PFSK-1 (cell line): Measurements from ENCODE around the gene CMTM4.

ENCODE experiments used
- FOXP2 ChIP-seq: optimal IDR thresholded peaks from 2 replicates; pipeline ENCODE3; 2011; ENCODE audit warnings: borderline replicate concordance, control low read depth, inconsistent platforms; ENCODE audit not compliant: insufficient read depth; ENCODE audit errors: extremely low read length, extremely low read depth
- POLR2AphosphoS5 ChIP-seq: IDR thresholded peaks from 2 replicates; pipeline ENCODE4 v1.6.1; 2012; ENCODE audit warnings: low read depth, mild to moderate bottlenecking, control low read depth, low read length, moderate library complexity
- SIN3A ChIP-seq: IDR thresholded peaks from 2 replicates; pipeline ENCODE4 v1.6.1; 2012; ENCODE audit warnings: mild to moderate bottlenecking, low read length, moderate library complexity, borderline replicate concordance; ENCODE audit not compliant: insufficient read depth
- TAF1 ChIP-seq: IDR thresholded peaks from 2 replicates; pipeline ENCODE4 v1.6.1; 2012; ENCODE audit warnings: low read length, control low read depth, borderline replicate concordance; ENCODE audit not compliant: insufficient read depth
- TF ChIP-seq, protein P1 (sequence below), 2 experiments: IDR thresholded peaks; 2 replicates each; pipeline versions ENCODE4 v1.6.1 to v1.8.0; 2011 to 2012; ENCODE audit warnings: low read depth in 2 of 2, low read length in 2 of 2, control low read depth in 1 of 2, inconsistent platforms in 1 of 2, mild to moderate bottlenecking in 1 of 2, moderate library complexity in 1 of 2; ENCODE audit not compliant: insufficient read depth in 1 of 2

Gene CMTM4

DNA sequence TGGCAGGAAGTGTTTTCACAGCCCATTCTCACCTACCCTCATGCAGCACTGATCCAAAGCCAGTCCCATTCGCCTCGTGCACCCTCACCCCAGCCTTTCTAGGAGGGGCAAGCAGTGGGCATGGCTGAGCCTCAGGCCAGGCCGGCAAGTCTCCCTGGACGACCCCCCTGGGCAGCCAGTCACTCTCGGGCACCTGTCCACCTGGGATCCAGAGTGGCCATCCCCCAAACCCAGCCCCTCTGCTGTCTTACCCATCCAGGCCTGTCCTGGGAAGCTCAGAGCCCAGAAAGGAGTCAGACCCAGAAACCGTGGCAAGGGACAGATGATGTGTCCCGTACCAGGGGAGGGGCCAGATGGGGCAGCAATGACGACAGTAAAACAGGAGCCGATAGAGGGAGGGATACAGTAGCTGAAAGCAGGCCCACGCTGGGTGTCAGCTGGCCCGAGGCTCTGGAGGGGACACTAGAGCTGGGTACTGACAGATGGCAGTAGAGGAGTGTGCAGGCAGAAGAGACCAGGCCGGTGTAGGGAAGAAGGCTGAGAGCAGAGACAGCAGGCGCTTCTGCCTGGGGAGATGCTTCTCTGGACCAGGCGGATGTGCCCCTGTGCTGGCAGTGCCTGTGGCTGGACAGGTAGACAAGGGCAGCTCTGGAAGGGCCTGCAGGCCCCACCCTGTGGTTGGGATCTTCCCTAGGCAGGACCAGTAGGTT lies 86.3 kb downstream of the CMTM4 start:
- no peak for TF ChIP-seq POLR2AphosphoS5
- TF ChIP-seq FOXP2, result no peak
- TF ChIP-seq, protein P1, sequence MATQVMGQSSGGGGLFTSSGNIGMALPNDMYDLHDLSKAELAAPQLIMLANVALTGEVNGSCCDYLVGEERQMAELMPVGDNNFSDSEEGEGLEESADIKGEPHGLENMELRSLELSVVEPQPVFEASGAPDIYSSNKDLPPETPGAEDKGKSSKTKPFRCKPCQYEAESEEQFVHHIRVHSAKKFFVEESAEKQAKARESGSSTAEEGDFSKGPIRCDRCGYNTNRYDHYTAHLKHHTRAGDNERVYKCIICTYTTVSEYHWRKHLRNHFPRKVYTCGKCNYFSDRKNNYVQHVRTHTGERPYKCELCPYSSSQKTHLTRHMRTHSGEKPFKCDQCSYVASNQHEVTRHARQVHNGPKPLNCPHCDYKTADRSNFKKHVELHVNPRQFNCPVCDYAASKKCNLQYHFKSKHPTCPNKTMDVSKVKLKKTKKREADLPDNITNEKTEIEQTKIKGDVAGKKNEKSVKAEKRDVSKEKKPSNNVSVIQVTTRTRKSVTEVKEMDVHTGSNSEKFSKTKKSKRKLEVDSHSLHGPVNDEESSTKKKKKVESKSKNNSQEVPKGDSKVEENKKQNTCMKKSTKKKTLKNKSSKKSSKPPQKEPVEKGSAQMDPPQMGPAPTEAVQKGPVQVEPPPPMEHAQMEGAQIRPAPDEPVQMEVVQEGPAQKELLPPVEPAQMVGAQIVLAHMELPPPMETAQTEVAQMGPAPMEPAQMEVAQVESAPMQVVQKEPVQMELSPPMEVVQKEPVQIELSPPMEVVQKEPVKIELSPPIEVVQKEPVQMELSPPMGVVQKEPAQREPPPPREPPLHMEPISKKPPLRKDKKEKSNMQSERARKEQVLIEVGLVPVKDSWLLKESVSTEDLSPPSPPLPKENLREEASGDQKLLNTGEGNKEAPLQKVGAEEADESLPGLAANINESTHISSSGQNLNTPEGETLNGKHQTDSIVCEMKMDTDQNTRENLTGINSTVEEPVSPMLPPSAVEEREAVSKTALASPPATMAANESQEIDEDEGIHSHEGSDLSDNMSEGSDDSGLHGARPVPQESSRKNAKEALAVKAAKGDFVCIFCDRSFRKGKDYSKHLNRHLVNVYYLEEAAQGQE (IDR thresholded peaks at IDR 0.05; ENCODE audit: insufficient read depth in 1 of 2, low read depth in 2 of 2, low read length in 2 of 2), result no peak
- TF ChIP-seq SIN3A, result no peak
- TF ChIP-seq TAF1, result no peak

DNA sequence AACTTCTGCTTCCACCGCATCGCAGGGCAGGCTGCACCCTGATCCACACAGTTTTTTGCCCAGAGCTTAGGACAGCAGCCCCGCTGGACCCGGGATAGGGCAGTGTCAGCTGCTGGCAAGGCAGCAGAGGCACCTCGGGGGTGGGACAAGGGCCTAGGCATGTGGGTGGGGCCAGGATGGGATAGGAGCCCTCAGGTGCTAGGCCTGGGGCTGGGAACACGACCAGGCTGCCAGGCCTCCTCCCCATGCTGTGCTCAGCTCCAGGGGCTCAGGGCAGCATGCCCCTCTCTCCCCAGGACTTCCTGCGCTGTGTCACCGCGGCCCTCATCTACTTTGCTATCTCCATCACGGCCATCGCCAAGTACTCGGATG lies 87.4 kb downstream of the CMTM4 start:
- TF ChIP-seq SIN3A (no peak), POLR2AphosphoS5 (no peak), FOXP2 (no peak), TAF1 (no peak)
- TF ChIP-seq, protein P1 (IDR thresholded peaks at IDR 0.05; ENCODE audit: insufficient read depth in 1 of 2, low read depth in 2 of 2, low read length in 2 of 2), result no peak

DNA sequence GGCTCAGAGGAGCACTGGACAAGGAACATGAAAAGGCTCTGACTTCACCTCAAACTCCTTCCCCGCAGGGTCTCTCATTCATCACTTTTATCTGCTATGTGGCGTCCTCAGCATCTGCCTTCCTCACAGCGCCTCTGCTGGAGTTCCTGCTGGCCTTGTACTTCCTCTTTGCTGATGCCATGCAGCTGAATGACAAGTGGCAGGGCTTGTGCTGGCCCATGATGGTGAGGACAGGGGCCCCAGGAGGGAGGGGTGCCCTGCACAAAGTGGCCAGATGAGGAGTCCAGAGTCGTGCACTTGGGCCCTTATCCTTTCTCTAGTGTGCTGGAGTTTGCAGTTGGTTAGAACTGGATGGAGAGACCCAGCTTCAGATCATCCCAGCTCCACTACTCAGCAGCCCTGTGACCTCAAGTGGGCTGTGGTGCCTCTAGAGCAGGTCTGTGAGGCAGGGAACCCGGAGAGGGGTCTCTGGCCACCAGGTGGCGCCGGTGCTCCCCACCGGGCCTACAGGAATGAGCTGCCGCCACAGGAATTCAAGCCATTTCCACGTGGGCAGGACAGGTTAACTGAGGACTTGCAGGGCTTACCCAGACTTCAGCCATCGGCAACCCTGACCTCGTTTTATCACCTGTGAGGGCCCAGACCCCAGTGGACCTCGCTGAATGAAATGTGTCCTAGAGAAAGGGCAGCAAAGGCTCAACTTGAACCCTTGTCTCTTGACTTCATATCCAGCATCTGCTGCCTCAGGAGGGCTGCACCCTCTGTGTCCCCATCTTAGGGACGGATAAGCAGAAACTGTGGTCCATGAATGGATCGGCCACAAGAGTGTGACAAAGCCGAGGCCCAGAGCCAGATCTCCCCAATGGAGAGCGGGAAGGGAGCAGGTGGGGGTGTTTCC lies 88.1 kb downstream of the CMTM4 start:
- TF ChIP-seq, protein P1 (IDR thresholded peaks at IDR 0.05; ENCODE audit: insufficient read depth in 1 of 2, low read depth in 2 of 2, low read length in 2 of 2), result no peak
- no peak for TF ChIP-seq FOXP2
- TF ChIP-seq TAF1, result no peak
- TF ChIP-seq SIN3A, result no peak
- no peak for TF ChIP-seq POLR2AphosphoS5

DNA sequence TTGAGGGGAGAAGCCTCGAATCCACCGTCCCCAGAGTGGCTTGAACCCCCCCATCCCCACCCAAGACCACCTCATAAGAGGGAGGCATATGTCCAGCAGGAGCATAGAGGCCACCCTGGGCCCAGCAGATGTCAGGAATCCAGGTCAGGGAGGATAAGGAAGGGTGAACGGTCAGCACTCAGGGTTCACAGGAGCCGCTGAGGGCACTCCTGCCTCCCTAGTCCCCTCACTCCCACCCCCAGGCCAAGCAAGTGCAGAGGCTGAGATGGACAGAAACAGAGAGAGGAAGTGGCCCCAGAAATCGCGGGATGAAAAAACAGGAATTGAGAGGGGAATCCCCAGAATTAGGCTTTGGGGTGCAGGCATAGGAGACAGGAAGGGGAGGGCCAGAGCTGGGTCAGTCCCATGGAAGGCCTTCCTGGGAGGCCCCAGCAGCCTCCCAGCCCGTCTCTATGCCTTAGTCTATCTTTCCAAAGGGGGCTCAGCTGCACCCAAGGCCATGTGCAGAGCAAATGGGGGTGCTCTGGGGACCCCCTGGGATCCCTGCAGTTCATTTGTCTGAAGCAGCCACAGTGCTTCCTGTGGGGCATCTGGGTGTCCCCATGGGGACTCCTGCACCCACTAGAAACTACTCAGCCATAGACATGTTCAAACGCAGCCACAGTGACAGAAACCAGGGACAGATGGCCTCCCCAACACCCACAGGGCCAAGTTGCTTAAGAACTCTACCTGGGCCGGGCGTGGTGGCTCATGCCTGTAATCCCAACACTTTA lies 90.4 kb downstream of the CMTM4 start:
- TF ChIP-seq SIN3A (no peak), FOXP2 (no peak), TAF1 (no peak), POLR2AphosphoS5 (no peak)
- TF ChIP-seq, protein P1 (IDR thresholded peaks at IDR 0.05; ENCODE audit: insufficient read depth in 1 of 2, low read depth in 2 of 2, low read length in 2 of 2), result no peak
